Left renal cortex interstitium (tissue), 4 donors: ENCODE measurements around the gene RAE1. TPM values are rescaled to one million over a fixed set of nuclear protein-coding genes. Genes with fewer than 3 reads are reported as not detected.
A peak's percentile ranks its signal among the peaks of the same experiment; 100 is the strongest.

Source experiments
- DNase-seq, 4 donors: peaks; one replicate each; pipeline ENCODE4 v3.0.0-alpha.2; 2013; ENCODE audit warnings: low read depth in 4 of 4, low spot score in 2 of 4, missing footprints in 1 of 4
- polyA plus RNA-seq, 4 donors: library from polyadenylated mRNA; unstranded; fragments of 120-200 nt; gene quantifications; one replicate each; pipeline ENCODE4 v1.2.1, GENCODE V29; 2013; ENCODE audit not compliant: insufficient read length in 4 of 4

Gene RAE1
- 10 to 100 TPM; 54.4 to 58.3 (median 55.9) TPM for polyA plus RNA-seq

DNA sequence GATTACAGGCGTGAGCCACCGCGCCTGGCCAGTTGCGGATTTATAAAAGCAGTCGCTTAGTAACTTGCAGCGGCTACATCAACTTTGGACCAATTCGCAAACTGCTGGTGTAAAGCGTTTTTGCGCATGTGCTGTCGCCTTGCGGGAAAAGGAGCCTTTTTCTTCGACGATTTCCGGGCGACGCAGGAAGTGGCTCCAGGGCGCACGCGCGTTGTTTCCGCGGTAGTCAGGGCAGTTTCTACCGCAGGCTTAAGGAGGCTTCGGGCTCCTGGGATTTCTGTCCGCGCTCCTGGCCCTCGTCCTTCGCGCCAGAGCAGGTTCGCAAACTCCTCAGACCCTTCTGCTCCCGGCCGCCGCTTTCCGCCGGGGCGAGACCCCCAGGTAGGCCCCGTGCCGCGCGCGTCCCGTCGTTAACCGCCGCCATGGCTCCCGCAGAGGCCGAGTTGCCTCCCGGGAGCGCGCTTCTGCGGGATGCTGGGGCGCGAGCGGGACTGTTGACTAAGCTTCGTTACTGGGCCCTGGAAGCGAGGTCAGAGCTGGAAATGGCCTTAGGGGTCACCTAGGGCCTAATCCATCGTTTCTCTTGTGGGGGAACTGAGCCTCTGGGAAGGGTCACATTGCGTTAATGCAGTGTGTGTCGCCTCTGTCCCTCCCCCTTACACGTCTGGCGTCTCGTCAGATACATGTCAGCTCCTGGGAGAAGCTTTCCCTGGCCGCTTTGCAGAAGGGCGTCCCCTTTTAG is at the start of gene RAE1:
TSS of gene RAE1 (plus strand) at position 214 of the 742 bp plus-strand sequence. CDS start 2,784 bp downstream, outside the sequence.
- DNase-seq, result peak; percentile 75 to 92 (median 80)

DNA sequence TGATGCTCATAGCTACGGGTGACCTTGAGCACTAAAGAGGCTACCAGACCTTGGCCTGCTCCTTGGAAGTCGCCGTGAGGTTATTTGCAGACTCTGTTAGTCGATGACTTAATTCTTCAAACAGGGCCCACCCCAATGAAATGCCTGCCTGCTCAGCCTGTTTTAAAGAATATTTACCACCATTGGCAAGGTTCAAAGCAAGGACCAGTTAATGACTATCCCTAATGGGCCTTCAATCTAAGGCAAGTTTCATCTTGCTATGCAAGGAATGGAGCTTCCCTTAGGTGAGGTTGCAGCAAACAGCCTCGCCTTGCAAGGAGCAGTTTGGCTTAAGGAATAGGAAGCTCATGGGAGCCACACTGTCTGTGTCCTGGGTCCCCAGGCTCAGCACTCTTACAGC is 44.3 kb upstream of the RAE1 start:
- no peak for DNase-seq

DNA sequence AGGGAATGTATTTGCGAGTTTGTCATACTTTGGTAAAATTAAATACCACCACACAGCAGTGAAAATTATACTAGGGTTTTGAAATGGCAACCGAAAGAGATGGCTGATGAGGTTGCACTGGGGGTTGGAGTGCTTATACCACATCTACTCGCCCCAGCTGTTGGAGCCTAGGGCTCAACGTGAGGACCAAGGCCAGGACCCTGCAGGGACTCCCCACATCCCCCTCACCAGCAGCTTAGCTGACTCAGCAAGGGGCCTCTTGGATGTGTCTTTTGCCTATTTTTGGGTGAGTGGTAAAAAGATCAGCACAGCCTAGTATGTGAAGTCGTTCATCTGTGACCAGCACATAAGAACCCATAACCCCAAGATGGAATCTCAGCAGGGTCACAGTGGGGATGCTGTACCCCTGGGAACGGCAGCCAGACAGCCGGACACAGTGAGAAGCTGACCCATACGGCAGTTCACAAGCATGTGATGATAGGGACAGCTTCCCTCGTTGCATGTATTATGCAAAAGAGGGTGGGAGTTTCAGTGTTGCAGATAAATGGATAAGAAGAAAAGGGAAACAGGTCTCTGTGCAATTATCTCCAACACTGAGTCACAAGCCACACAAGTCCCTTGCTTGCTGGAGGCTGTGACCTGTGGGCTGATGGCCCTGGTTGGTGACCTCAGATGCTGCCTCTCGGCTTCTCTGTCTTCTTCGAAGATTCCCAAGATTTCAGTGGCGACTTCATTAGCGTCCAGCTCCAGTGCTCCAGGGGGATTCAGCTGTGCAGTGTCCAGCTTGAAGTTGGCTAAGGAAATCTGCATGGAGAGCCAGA is 42.4 kb upstream of the RAE1 start:
- DNase-seq, result no peak

DNA sequence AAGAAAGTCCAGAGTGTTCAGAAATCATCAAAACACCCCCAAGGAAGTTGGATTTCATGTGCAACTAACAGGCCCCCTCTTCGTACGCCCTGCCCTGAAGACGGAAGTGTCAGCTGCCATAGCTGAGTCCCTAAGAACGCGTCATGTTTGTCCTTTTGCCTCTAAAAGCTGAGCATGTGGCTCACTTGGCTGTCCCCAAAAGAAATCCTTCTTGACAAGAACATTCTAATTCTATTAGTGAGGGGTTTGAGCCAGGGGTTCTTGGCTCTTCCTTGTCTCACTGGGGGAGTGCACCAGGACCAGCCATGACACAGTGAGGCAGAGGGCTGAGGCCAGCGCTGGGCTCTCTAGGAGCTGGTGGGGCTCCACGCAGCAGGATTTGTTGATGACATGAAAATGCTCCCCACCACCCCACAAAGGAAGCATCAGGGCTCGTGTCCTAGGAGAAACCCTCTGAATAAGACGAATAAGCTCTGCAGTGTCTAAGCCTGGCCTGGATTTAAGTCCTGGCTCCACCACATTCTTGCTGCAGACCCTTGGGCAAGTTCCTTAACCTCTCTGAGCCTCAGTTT is 41.4 kb upstream of the RAE1 start:
- DNase-seq, result no peak

- DNase-seq, result no peak
Observed at GRCh38 chr20:57310821-57311514, 40.1 kb upstream of the RAE1 start.

GRCh38 chr20:57312138-57312537 is 38.9 kb upstream of the RAE1 start:
- no peak for DNase-seq

DNA sequence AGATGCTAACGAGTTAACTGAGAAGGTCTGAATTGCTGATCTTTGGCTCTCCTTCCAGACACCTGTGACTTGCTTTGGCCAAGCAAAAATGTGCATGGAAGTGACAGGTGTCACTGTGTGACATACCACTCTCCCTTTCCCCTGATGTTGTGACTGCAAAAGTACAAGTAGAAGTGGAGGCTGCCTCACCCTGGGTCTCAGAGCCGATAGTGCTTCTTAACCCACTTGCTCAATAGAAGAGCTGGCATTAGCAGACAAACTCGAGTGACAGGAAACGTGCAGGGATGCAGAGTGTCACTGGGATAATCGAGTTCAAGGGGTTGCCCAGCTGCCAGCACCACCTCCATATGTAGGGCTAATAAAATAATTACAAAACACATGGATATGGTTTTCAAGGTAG is 37.8 kb upstream of the RAE1 start:
- no peak for DNase-seq

- DNase-seq, result no peak
Observed at GRCh38 chr20:57313951-57314350, 37.1 kb upstream of the RAE1 start.

DNA sequence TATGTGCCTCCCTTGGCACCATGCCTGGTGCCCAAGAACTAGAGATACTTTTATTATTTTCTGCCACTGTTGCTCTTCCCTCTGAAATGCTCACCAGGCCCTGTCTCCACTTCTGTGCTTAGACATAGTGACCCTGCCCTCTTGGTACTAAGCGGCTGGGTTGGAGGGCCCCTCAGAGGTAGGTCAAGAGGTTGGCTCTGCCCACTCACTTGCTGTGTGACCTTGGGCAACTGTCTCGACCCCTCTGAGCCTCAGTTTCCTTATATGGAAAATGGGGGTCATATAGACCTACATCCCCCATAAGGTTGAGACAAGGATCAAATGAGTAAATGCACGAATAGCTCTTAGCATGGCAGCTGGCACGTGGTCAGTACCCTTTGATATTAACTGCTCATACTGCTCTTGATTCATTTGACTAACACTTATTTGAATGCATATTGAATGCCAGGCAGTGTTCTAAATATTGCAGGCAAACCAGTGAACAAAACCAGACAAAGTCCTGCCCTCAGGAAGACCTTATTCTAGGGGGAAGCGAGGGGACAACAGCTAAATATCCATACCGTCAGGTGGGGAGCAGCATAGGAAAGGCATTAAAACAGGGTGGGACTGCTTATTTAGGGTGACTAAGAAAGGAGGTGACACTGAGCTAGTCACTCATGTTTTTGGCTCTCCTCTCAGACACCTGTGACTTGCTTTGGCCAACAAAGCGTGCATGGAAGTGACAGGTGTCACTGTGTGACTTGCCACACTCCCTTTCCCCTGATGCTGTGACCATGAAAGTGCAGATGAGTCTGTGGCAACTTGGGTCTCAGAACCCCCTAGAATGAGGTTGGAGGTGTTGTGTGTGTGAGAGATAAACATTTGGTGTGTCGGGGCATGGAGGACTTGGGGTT is 35.7 kb upstream of the RAE1 start:
- no peak for DNase-seq

DNA sequence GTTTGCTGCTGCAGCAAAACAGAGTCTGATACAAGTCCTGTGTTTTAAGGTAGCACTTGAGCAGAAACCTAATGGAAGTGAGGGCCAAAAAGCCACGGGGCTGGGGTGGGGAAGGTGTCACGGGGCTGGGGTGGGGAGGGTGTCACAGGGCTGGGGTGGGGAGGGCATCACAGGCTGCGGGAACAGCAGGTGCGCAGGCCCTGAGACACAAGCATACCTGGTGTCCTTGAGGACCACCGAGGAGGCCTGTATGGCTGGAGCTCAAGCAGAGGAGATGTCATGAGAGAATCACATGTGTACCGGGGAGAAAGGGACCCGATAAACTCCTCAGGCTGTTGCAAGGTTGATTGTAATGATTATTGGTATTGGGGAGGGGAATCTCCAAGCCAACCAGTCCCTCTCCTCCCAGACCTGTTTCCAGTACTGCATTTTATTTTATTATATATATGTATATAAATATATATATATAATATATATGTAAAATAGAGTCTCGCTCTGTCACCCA is 35.0 kb upstream of the RAE1 start:
- no peak for DNase-seq

DNA sequence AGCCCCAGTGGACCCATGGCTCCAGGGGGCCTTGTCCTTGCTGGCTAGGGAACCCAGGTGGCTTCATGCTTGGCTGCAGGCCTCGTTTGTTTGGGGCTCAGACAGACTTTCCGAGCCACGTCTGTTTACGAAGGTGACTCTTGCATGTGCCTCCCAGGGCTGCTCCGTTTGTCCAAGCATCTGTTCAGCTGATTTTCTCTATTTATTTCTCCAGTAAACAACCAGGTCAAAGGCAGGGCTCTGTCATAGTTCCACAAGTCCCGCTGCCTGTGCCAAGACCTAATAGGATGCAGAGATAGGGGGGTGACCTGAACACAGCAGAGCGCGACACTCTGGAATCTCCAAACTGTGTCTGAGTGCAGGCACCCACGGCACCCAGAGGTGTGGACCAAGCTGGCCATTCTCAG is 34.3 kb upstream of the RAE1 start:
- no peak for DNase-seq

- no peak for DNase-seq
Observed at GRCh38 chr20:57317316-57317788, 33.7 kb upstream of the RAE1 start.

DNA sequence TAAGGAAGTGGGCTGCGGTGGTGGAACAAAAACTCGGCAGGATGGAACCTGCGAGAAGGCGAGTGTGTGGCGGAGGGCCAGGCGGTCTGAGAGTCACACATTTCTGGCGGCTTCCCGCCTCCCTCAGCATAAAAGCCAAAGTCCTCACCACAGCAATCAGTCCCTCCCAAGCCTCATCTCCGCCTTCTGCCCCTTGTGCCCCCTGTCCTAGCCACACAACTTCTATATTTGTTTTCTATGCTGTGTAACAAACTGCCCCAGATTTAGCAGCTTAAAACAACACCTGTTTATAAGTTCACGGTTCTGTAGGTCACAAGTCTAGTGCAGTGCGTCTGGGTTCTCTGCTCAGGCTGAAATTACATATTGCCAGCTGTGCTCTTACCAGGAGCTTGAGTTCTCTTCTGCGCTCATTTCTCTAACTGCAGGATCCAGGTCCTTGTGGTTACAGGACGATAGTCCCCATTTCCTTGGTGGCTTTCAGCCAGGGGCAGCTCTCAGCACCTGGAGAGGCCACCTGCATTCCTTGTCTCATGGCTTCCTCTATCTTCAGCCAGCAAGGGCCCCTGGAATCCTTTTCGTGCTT is 33.2 kb upstream of the RAE1 start:
- no peak for DNase-seq

DNA sequence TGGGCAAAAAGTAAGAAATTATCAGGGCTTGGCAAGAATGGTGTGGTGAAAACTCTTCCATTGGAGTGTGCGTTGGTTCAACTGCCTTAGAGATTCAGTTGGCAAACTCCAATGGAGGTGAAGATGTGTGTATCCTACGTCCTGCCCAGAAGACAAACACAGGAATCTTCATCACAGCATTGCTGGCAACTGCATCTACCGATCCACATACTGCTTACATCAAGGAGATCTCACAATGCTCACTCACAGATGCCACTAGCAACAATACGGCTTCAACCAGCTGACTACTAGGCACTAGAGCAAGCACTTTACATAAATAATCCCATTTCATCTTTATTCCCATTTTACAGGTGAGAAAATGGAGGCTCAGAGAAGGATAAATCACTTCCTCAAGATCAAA is 31.5 kb upstream of the RAE1 start:
- no peak for DNase-seq

DNA sequence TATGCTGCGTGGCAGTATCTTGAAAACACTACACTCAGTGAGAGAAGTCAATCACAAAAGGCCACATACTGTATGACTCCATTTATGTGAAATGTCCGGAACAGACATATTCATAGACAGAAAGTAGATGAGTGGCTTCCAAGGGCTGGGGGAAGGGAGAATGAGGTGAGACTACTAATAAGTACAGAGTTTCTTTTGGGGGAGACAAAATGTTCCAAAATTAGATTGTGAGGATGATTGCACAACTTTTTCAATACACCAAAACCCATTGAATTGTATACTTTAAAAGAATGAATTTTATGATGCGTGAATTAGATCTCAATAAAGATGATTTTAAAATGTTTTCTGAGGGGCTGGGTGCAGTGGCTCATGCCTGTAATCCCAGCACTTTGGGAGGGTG is 30.7 kb upstream of the RAE1 start:
- DNase-seq, result no peak

DNA sequence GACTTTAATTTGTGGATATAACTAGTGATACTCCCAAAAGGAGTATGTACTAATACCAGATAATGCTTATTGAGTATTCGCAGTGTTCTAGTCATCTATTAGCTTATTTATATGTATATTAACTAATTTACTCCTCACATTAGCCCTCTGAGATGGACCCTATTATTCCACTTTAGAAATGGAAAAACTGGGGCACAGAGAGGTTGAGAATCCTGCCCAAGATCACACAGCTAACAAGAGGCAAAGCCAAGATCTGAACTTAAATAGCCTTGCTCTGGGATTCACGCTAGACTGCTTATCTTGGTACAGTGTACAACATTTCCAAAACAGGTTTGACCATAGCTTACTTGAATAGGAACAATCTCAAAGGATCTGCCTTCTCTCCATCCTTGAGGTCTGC is 29.9 kb upstream of the RAE1 start:
- DNase-seq, result no peak

DNA sequence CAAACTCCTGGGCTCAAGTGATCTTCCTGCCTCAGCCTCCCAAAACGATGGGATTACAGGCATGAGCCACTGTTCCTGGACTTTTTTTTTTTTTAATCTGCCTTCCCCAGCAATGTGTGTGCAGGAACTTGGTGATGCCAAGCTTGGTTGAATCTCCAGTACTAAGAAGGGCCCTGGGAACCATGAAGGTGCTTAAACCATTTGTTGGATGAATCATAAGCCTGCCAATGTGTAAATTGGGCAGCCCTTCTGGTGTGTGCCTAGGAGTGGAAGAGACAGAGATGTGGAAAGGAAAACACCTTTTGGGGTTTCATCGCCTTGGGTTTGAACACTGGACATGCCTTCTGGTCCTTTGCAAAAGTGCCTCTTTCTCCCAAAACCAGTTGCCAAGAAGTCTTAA is 28.6 kb upstream of the RAE1 start:
- DNase-seq, result no peak

DNA sequence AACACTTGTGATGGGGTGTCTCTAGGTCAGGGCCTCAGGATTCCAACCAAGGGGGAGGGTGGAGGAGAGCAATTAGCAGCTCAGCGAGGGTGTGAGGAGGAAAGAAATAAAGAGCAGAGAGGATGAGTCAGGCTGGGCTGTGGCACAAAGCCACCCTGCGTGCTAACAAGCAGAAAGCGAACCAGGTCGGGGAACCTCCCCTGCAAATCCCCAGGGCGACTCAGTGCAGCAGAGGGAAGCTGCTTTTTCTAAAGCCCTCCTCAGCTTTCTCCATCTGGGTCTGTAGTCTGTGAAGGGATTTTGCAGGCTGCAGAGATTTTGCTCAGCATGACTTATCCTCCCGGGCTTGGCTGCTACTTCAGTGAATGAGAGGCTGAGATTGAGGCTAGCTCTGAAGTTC is 28.0 kb upstream of the RAE1 start:
- DNase-seq, result no peak

DNA sequence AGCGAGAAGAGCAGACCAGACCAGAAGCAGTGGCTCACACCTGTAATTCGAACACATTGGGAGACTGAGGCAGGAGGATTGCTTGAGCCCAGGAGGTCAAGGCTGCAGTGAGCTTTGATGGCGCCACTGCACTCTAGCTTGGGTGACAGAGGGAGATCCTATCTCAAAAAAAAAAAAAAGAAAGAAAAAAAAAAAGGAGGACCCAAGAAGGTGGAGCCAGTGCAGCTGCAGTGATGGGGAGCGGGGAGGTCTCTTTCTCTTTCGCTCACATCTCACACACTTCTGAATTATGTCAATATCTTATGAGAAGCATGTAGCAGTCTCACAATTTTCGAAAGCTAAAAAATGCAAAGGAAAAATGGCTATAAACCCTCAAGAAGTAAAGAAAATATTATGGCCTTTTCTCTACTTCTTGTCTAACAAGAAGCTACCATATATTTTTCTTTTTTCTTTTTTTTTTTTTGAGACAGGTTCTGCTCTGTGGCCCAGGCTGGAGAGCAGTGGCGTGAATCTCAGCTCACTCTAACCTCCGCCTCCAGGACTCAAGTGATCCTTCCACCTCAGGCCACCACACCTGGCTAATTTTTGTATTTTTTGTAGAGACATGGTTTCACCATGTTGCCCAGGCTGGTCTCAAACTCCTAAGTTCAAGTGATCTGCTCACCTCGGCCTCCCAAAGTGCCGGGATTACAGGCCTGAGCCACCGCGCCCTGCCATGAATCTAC is 25.3 kb upstream of the RAE1 start:
- DNase-seq, result no peak
